COLO668 (cell line): ENCODE results near the gene WDR17.

Experiments
- DNase-seq: peaks from one replicate; lab custom pipeline; 2025; ENCODE audit not compliant: unreplicated experiment; lab: John Stamatoyannopoulos, UW

WDR17 gene

GRCh38 chr4:176065435-176066291, at the start of gene WDR17:
WDR17 (plus strand) TSS chr4:176065841; CDS start chr4:176111581, 45,740 bp downstream.
- DNase-seq: peak; percentile 96

DNA sequence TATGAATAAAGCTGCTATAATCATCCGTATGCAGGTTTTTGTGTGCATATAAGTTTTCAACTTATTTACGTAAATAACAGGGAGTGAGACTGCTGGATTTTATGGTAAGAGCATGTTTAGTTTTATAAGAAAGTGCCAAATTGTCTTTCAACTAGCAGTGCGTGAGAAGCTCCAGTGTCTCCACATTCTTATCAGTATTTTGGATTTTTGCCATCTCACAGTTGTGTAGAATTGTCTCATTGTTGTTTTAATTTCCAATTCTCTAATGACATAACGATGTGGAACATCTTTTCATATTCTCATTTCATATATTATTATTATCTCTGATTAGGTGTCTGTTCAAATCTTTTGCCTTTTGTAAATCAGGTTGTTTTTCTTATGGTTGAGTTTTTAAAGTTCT, 49.0 kb upstream of the WDR17 start:
- no peak for DNase-seq

DNA sequence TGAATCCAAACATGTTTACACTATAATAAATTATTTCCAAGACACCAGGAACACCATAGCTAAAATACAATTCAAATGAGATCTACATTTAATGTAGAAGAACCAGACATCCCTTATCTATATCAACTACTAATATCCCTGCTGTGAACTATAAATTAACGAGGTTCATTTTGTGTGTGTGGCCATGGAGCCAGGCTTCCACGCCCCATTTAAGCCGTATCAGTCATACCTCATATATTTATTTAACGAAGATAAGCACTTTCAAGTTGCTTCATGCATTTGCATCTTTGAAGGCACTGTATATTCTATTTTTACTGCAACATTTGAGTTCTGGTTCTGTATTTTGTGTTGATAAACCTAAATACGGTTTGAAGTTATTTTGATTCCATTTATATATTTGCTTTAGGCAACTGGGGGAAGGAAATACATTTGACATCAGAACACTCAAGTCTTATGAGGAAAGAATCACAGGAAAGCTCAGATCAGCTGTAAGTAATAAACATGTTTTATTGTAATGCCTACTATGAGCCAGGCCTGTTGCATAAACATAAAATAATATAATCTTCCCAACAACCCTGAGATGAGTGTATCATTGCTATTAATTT, 45.1 kb upstream of the WDR17 start:
- no peak for DNase-seq

GRCh38 chr4:176030391-176030790, 35.2 kb upstream of the WDR17 start:
- DNase-seq: no peak

DNA sequence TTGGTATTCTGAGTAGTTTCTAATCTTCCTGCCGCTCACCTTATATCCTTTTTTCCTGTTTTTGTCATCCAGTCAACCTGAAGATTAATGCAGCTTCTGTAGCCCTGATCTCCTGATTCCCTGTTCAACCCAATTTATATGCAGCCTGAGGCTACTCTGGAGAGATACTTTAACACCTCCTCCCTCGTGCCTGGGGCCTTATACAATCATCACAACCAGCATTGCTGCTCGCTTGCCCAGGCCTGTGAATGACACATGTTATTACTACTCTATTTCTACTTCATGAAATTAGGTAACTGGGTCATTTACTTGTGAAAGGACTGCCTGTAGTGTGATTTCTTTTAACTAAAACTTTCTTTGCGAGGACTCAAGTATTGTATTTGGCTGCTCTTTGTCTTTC, 33.7 kb upstream of the WDR17 start:
- no peak for DNase-seq

DNA sequence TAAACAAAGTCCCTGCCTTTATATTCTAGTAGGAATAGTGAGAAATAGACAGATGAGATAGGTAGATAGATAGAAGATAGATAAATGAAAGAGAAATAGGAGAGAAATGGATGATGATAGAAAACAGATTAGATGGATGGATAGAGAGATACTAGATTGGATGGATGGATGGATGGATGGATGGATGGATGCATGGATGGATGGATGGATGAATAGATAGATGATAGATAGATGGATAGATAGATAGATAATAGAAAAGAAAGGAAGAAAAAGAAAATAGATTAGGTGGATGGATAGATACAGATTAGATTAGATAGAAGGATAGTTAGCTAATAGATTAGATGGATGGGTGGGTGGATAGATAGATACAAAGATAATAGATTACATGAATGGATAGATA, 33.2 kb upstream of the WDR17 start:
- DNase-seq: no peak

GRCh38 chr4:176034499-176034898, 31.1 kb upstream of the WDR17 start:
- DNase-seq: peak; percentile 13

GRCh38 chr4:176034936-176035335, 30.7 kb upstream of the WDR17 start:
- no peak for DNase-seq

DNA sequence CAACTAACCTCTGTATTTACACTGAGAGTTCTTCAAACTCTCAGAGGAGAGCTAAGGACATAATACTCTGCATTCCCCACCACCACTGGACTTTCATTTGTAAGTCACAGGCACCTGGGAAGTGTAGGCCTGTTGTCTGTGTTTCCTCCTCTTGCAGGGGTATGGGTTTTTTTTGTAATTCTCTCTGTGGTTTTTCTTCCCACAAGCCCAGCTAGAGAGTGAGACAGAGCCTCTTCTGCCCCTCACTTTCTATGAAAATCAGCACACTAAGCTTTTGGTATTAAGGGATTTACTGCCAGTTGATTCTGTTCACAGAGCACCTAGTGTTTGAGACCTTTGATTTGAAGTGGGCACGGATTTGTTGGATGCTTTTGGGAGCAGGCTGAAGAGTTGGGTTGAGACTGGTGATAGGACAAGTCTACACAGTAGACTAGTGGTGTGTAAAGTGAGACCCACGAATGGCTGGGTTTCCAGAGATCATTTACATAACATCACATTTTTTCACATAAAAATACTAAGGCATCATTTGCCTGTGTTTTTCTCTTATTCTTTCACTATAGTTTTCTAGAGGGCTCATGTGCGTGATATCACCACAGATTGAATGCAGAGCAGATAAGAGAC, 28.9 kb upstream of the WDR17 start:
- no peak for DNase-seq

GRCh38 chr4:176038789-176039188, 26.9 kb upstream of the WDR17 start:
- no peak for DNase-seq

DNA sequence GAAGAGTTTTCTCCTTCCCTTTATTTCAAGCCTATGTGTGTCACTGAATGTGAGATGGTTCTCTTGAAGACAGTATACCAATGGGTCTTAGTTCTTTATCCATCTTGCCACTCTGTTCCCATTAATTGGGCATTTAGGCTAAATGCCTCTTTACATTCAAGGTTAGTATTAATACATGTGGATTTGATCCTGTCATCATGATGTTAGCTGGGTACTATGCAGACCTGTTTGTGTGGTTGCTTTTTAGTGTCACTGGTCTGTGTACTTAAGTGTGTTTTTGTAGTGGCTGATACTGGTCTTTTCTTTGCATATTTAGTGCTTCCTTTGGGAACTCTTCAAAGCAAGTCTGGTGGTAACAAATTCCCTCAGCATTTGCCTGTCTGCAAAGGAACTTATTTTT, 23.4 kb upstream of the WDR17 start:
- DNase-seq: no peak

- no peak for DNase-seq
Observed at GRCh38 chr4:176043838-176044588, 21.6 kb upstream of the WDR17 start.

DNA sequence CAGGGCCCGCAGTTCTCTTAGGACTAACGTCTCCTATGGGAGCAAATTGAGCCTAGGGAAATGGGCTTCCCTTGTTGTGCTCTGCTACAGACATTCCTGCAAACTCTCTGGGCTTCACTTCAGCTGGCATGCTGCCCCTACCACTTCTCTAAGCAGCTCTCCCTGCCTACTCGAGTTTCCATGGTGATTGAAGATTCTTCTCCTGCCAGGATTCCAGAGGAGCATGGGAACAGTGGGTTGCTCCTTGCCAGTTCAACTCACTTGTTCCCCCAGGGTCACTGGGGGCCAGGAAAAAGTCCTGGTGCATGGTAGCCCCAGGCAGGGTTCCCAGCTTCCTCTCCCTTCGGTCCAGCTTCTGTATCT, 21.1 kb upstream of the WDR17 start:
- no peak for DNase-seq

- no peak for DNase-seq
Observed at GRCh38 chr4:176048631-176049030, 17.0 kb upstream of the WDR17 start.

- no peak for DNase-seq
Observed at GRCh38 chr4:176052744-176053143, 12.9 kb upstream of the WDR17 start.

- no peak for DNase-seq
Observed at GRCh38 chr4:176053785-176054184, 11.9 kb upstream of the WDR17 start.

DNA sequence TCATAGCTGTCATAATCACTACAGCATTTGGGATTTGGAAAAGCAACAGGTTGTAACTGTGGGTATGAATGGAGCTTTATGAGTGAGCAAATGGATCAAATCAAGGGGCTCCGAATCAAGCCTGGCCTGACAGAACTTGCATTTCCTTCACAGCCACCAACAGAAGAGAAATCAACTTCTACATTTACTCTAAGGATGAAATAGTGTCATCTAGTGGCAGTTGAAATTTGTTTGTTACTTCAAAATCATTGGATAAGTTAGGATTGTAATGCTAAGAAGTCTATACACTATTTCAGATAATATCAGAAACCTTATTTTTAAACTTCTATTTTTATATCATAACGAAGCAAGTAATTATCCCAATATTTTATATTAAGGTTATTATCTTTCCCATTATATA, 10.7 kb upstream of the WDR17 start:
- DNase-seq: no peak

DNA sequence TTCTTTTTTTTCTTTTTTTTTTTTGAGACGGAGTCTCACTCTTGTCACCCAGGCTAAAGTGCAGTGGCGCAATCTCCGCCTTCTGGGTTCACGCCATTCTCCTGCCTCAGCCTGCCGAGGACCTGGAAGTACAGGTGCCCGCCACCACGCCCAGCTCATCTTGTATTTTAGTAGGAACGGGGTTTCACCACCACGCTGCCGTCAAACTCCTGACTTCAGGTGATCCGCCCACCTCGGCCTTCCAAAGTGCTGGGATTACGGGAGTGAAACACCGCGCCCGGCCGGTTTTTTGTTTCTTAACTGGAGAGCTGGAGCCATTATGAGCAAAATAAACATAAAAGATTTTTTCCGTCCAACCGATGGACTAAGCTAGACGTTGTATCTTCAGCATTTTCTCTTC, 1.9 kb upstream of the WDR17 start:
- DNase-seq: no peak

GRCh38 chr4:176064539-176064938, 1.1 kb upstream of the WDR17 start:
- DNase-seq: no peak

GRCh38 chr4:176066757-176067156, 1.1 kb downstream of the WDR17 start:
- no peak for DNase-seq

- DNase-seq: no peak
Observed at GRCh38 chr4:176077561-176077960, 11.9 kb downstream of the WDR17 start.

DNA sequence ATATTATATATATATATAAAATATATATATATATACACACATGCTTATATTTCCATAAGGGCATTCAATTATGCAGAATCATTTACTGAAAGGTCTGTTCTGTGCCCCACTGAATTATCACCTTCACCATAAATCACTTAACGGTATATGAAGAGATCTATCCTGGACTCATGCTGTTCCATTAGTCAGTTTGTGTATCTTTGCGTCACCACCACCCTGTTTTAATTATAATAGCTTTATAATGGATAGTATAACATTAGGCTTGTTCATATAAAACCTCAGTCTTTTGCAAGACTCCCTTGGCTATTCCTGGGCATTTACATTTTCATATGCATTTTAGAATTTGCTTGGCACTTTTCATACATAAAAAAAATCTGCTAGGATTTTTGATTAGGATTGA, 19.1 kb downstream of the WDR17 start:
- no peak for DNase-seq
